ENCODE data around the gene LCE1F. TPM values are rescaled to one million over a fixed set of nuclear protein-coding genes. Genes with fewer than 3 reads are reported as not detected.

The LCE1F gene
- total RNA-seq, 1 donor from 2014 or later: not detected

- Histone ChIP-seq H3K27me3 (no peaks in the 10 kb centered on the region), H3K4me1 (no peaks in the 10 kb centered on the region), H3K27ac (no peak within 1 kb of the TSS), H3K36me3 (no peaks in the 10 kb centered on the region), H3K4me3 (no peak within 1 kb of the TSS), H3K9me3 (no peaks in the 10 kb centered on the region)
- no peak for TF ChIP-seq CTCF (IDR thresholded peaks at IDR 0.05)
- no peak for TF ChIP-seq POLR2AphosphoS5 (IDR thresholded peaks at IDR 0.05; ENCODE audit: insufficient read depth in 1 of 2, low read depth in 1 of 2)
- no peak for TF ChIP-seq POLR2A (IDR thresholded peaks at IDR 0.05)
- intact Hi-C loops (cut with DNase I): no loop called here
- no peak for DNase-seq (ENCODE audit: extremely low spot score in 2 of 2)
These were observed 11.1 kb downstream of the LCE1F start, which contains the start of gene LCE1E for GRCh38 chr1:152786077-152786476. Gene LCE1E (plus strand): TSS chr1:152786257. CDS start chr1:152787300, 1,043 bp downstream.

GRCh38 chr1:152795686-152796085 lies 20.7 kb downstream of the LCE1F start:
- intact Hi-C loops (cut with DNase I): no loop called here
- DNase-seq (ENCODE audit: extremely low spot score in 2 of 2): no peak
- Histone ChIP-seq H3K36me3 (no peaks in the 10 kb centered on the region), H3K9me3 (no peaks in the 10 kb centered on the region), H3K27ac (no peak overlapping the region), H3K4me1 (no peaks in the 10 kb centered on the region), H3K27me3 (no peaks in the 10 kb centered on the region), H3K4me3 (no peak overlapping the region)
- TF ChIP-seq POLR2AphosphoS5 (IDR thresholded peaks at IDR 0.05; ENCODE audit: insufficient read depth in 1 of 2, low read depth in 1 of 2) (no peak), POLR2A (IDR thresholded peaks at IDR 0.05) (no peak), CTCF (IDR thresholded peaks at IDR 0.05) (no peak)

GRCh38 chr1:152796421-152796820 lies 21.5 kb downstream of the LCE1F start, which contains the start of gene LCE1D:
Gene LCE1D (plus strand): TSS chr1:152796721. CDS start chr1:152797795, 1,074 bp downstream.
- H3K4me3 ChIP-seq: no peak within 1 kb of the TSS
- no peaks in the 10 kb centered on the region for H3K9me3 ChIP-seq
- intact Hi-C loops (cut with DNase I): no loop called here
- H3K4me1 ChIP-seq: no peaks in the 10 kb centered on the region
- no peak for TF ChIP-seq CTCF (IDR thresholded peaks at IDR 0.05)
- no peak for TF ChIP-seq POLR2AphosphoS5 (IDR thresholded peaks at IDR 0.05; ENCODE audit: insufficient read depth in 1 of 2, low read depth in 1 of 2)
- TF ChIP-seq POLR2A (IDR thresholded peaks at IDR 0.05): no peak
- H3K36me3 ChIP-seq: no peaks in the 10 kb centered on the region
- no peaks in the 10 kb centered on the region for H3K27me3 ChIP-seq
- H3K27ac ChIP-seq: no peak within 1 kb of the TSS
- no peak for DNase-seq (ENCODE audit: extremely low spot score in 2 of 2)

- TF ChIP-seq POLR2AphosphoS5 (IDR thresholded peaks at IDR 0.05; ENCODE audit: insufficient read depth in 1 of 2, low read depth in 1 of 2): no peak
- TF ChIP-seq POLR2A (IDR thresholded peaks at IDR 0.05): no peak
- TF ChIP-seq CTCF (IDR thresholded peaks at IDR 0.05): no peak
- H3K27me3 ChIP-seq: no peaks in the 10 kb centered on the region
- H3K4me1 ChIP-seq: no peaks in the 10 kb centered on the region
- no peak overlapping the region for H3K27ac ChIP-seq
- no peak overlapping the region for H3K4me3 ChIP-seq
- no peaks in the 10 kb centered on the region for H3K9me3 ChIP-seq
- intact Hi-C loops (cut with DNase I): no loop called here
- no peak for DNase-seq (ENCODE audit: extremely low spot score in 2 of 2)
- H3K36me3 ChIP-seq: no peaks in the 10 kb centered on the region
These were observed 26.4 kb downstream of the LCE1F start for GRCh38 chr1:152801333-152801732.

GRCh38 chr1:152806576-152806975 lies 31.6 kb downstream of the LCE1F start, which contains the start of gene LCE1C:
Gene LCE1C (minus strand): TSS chr1:152806651. CDS start chr1:152805478, 1,173 bp downstream.
- DNase-seq (ENCODE audit: extremely low spot score in 2 of 2): no peak
- intact Hi-C loops (cut with DNase I): no loop called here
- H3K27ac ChIP-seq: no peak within 1 kb of the TSS
- H3K9me3 ChIP-seq: no peaks in the 10 kb centered on the region
- no peaks in the 10 kb centered on the region for H3K4me1 ChIP-seq
- no peaks in the 10 kb centered on the region for H3K36me3 ChIP-seq
- H3K4me3 ChIP-seq: no peak within 1 kb of the TSS
- no peaks in the 10 kb centered on the region for H3K27me3 ChIP-seq
- no peak for TF ChIP-seq POLR2A (IDR thresholded peaks at IDR 0.05)
- TF ChIP-seq POLR2AphosphoS5 (IDR thresholded peaks at IDR 0.05; ENCODE audit: insufficient read depth in 1 of 2, low read depth in 1 of 2): no peak
- TF ChIP-seq CTCF (IDR thresholded peaks at IDR 0.05): no peak
